DND-41 (cell line): ENCODE measurements around the gene NTF4.
A peak's percentile ranks its signal among the peaks of the same experiment; 100 is the strongest.
"Not testable (repeated sequence)": the region's sequence is repeated elsewhere in the genome, so short reads cannot be mapped to it uniquely, and the experiment has no call there.

ENCODE experiments used
- EZH2 ChIP-seq: IDR thresholded peaks from 3 replicates; pipeline ENCODE4 v1.6.1; 2012; ENCODE audit warnings: borderline replicate concordance, low read depth, mild to moderate bottlenecking, moderate library complexity, low read length, inconsistent platforms; ENCODE audit not compliant: severe bottlenecking
- TF ChIP-seq, protein P1 (sequence below): IDR thresholded peaks from 2 replicates; pipeline ENCODE4 v1.5.1; 2012; ENCODE audit warnings: borderline replicate concordance, low read length, moderate library complexity, mild to moderate bottlenecking; ENCODE audit not compliant: poor library complexity, severe bottlenecking; ENCODE audit errors: extremely low read depth

DNA sequence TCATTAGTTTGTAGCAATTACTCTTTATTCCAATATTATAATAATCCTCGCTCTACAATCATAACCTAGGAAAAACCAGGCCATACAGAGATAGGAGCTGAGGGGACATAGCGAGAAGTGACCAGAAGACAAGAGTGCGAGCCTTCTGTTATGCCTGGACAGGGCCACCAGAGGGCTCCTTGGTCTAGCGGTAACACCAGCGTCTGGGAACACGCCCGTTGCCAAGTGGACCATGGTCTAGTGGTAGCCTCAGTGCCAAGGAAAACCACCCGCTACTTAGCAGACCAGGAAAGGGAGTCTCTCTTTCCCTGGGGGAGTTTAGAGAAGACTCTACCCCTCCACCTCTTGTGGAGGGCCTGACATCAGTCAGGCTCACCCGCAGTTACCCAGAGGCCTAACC, 10.3 kb upstream of the NTF4 start:
- TF ChIP-seq, protein P1, sequence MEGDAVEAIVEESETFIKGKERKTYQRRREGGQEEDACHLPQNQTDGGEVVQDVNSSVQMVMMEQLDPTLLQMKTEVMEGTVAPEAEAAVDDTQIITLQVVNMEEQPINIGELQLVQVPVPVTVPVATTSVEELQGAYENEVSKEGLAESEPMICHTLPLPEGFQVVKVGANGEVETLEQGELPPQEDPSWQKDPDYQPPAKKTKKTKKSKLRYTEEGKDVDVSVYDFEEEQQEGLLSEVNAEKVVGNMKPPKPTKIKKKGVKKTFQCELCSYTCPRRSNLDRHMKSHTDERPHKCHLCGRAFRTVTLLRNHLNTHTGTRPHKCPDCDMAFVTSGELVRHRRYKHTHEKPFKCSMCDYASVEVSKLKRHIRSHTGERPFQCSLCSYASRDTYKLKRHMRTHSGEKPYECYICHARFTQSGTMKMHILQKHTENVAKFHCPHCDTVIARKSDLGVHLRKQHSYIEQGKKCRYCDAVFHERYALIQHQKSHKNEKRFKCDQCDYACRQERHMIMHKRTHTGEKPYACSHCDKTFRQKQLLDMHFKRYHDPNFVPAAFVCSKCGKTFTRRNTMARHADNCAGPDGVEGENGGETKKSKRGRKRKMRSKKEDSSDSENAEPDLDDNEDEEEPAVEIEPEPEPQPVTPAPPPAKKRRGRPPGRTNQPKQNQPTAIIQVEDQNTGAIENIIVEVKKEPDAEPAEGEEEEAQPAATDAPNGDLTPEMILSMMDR, result peak; percentile 41
- not testable (repeated sequence) for TF ChIP-seq EZH2
